GM21528 (cell line): ENCODE measurements around the gene CSNK1A1.

Experiments
- ATAC-seq: cut with Tn5 transposase; IDR thresholded peaks from one replicate; pipeline ENCODE4 v1.9.1; 2021; ENCODE audit warnings: mild to moderate bottlenecking, moderate library complexity; ENCODE audit not compliant: unreplicated experiment, low FRiP score

Gene CSNK1A1

DNA sequence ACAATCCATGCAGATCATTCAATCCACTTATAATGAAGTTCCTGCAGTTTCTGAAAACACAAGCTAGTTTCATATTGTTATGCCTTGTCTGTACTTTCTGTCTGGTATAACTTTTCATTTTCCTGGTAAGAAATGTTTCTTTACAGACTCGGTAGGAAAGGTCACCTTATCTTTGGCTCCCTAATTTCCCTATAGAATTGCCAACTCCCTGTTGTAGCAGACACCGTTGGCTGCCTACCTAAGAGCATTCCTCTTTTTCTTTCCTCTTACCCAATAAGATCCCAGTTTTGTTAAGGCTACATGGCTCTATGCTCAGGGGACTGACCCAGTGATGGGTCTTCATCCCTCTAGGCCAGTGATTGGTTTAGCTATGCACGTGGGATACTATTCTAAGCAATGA, 23.9 kb upstream of the CSNK1A1 start:
- no peak for ATAC-seq

DNA sequence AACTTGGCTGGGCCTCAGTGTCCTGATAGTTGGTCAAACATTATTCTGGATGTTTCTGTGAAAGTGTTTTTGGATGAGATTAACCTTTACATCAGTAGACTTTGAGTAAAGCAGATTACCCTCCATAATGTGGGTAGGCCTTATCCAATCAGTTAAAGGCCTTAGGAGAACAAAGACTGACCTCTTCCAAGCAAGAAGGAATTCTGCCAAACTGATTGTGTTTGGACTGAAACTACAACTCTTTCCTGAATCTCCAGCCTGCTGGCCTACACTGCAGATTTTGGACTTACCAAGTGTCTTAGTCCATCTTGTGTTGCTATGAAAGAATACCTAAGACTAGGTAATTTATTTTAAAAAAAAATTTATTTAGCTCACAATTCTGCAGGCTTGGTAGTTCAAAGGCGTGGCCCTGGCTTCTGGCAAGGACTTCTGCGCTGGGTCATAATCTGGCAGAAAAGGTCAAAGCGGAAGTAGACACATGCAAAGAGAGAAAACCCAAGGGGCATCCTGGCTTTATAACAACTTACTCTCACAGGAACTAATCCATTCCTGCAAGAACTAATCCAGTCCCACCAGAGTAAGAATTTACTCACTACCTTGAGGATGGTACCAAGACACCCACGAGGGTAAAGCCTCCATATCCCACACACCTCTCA, 21.5 kb upstream of the CSNK1A1 start:
- ATAC-seq: no peak

DNA sequence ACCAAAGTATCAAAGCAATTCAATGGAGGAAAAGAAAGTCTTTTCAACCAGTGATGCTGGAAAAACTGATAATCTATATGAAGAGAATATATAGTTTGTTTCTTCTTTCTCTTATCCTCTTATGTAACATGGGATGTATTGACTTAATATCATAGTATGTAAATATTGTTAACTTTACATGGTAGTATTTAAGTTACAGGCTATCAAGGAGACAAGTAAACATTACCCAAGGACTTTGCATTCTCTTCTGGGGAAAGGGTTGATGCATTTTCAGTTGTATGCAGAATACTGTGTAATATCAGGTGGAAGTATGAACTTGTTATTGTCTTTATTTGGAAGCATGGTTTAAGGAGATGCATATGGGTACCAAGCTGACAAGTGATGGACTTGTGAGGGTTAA, 20.9 kb upstream of the CSNK1A1 start:
- no peak for ATAC-seq

DNA sequence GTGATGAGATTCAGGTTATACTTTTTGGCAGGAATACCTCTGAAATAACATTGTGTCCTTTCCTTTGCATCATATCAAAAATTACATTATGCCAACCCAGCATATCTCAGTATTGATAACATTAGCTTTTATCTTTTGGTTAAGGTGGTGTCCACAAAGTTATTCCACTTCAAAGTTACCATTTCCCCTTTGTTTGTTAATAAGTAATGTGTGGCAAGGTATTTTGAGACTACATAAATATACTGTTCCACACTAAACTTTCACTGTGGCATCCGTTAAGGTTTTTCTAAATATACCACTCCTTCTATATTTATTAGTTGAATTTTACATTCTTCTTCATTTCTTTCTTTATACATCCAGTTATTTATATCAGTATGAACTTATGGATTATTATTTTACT, 16.0 kb upstream of the CSNK1A1 start:
- ATAC-seq: no peak

- ATAC-seq: peak; percentile 75
Observed at GRCh38 chr5:149564542-149565140, 13.4 kb upstream of the CSNK1A1 start.

GRCh38 chr5:149563466-149563865, 12.2 kb upstream of the CSNK1A1 start:
- no peak for ATAC-seq

DNA sequence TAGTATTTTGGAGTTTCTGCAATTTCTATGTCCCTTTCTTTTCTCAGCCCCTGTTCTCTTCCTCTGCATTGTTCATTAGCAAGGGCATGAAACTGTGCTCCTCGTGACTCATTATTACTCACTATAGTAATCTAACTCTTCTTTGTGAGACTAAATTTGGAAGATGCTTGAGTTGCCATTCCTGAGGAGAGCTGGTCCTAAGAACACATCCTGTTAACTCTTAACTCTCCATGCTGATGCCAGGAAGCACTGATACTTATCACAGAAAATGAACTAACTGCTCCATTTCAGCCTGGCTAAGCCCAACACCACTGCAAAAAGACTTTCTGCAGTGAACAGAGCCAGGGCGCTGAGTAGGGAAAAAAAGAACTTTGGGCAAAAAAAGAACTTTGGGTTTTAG, 10.6 kb upstream of the CSNK1A1 start:
- no peak for ATAC-seq

- no peak for ATAC-seq
Observed at GRCh38 chr5:149559706-149560105, 8.5 kb upstream of the CSNK1A1 start.

DNA sequence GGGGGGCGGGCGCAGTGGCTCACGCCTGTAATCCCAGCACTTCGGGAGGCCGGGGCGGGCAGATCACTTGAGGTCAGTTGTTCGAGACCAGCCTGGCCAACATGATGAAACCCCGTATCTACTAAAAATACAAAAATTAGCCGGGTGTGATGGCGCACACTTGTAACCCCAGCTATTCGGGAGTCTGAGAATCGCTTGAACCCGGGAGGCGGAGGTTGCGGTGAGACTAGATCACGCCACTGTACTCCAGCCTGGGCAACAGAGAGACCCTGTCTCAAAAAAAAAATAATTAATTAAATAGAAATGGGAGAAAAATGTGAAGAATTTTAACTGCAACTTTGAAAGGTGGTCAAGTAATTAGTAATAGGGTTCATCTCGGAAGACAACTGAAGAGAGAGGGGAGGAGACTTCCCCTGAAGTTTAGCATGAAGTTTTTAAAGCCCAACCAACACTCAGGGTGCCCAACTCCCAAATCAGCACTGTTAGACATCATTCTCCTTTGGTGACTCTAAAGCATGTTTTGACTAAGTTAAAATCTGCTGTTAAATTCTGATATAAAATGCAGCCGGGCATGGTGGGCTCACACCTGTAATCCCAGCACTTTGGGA, 1.4 kb upstream of the CSNK1A1 start:
- no peak for ATAC-seq

- ATAC-seq: no peak
Observed at GRCh38 chr5:149552038-149552494, 827 bp upstream of the CSNK1A1 start.

DNA sequence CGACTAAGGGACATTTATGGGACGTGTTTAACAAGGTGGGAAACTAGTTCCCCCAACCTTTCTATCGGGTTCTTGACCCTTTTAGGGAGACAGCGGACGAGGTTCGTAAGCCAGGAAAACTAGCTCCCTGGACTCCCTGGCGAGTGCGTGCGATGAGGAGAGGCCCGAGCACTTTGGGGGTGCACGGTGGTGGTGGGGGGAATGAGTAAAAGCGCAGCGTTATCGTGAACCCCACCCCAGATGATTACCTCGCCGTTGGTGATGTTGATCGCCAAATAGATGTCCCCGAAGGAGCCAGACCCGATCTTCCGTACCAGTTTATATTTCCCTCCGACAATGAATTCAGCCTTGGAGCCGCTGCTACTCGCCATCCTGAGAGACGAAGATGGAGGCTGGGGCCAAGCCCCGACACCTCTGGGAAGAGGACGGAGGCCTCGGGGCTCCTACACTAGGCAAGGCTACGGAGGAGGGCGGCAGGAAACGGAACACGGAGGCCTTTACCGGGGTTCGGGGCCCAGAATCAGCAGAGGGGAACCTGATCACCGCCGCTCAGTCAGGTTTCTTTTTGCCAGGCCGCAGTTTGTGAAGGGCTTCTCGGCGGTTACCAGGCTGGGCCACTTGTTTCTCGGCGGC, 529 bp downstream of the CSNK1A1 start:
- peak; percentile 10 for ATAC-seq

- no peak for ATAC-seq
Observed at GRCh38 chr5:149550268-149550583, 1.0 kb downstream of the CSNK1A1 start.

DNA sequence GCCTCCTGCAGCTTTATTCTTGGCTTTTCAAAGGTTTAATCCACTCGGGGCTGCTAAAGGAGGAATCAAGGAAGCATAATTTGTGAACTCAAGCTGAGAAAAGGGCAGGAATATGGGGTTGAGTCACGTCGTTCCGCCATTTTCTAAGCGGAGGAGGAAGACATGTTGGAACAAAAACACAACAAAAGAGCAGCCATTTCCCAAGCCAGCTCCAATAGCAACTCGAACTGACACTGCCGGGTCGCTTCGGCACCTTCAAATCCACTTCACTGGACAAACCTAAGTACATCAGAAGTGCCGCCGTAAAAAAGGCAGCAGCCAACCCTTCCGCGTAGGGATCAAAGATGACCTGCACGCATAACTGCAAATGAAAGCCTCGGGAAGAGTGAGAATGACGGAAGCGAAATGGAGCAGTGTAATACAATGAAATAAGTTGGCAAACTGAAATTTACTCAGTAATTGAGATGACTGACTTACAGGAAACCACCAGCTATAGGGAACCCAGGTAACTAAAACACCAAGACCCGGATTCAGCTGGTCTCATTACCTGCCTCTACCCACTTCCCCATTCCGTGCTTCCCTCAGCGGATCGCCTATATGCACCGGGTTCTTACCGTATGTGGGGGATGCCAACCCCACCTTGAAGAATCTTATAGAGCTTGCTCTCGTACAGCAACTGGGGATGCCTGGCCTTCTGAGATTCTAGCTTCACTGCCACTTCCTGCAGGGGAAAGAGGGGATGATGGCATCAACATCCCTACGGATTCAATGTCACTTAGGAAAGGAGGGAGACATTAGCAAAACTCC, 1.6 kb downstream of the CSNK1A1 start:
- peak; percentile 39 for ATAC-seq

GRCh38 chr5:149546974-149547373, 4.3 kb downstream of the CSNK1A1 start:
- ATAC-seq: no peak

- ATAC-seq: no peak
Observed at GRCh38 chr5:149545327-149545726, 5.9 kb downstream of the CSNK1A1 start.

DNA sequence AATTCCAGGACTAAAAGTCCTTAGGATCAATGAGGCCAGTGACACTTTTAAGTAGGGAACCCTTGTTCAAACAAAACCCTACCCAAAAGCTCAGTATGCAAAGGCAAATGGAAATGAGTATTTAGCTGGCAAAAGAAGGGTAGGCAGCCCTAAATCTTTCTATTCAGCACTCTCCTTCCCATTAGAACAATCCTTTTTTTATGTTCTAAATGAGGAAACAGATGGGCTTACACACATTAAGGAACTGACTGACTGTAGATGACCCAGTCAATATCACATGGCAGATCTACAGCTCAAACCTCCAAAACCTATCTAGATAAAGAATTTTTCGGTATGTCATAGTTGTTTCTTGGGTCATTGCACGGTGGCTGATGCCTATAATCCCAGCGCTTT, 7.2 kb downstream of the CSNK1A1 start:
- ATAC-seq: no peak

DNA sequence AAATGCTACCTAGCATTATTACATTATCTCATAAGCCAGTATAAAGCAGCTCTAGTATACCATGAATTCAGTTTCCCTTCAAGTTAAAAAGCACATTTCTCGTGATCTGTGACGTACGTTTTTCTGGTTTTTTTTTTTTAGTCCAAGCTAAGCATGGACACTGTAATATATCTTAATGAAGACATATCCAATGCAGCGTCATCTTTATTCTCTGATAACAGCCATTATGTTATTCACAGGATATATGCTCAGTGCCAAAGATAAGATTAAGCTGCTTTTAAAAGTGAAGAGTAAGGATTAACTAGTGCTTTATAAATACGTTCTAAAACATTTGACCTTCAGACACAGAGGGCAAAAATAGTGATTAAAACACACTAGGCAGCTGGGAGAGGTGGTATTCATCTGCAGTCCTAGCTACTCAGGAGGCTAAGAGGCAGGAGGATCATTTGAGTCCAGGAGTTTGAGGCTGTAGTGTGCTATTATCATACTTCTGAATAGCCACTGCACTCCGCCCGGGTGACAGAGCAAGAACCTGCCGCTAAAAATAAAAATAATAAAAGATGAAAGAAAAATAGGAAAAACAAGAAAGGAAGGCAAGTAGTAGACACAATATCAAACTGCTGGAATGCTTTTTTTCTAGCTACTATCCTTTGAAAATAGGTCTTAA, 7.7 kb downstream of the CSNK1A1 start:
- ATAC-seq: no peak

DNA sequence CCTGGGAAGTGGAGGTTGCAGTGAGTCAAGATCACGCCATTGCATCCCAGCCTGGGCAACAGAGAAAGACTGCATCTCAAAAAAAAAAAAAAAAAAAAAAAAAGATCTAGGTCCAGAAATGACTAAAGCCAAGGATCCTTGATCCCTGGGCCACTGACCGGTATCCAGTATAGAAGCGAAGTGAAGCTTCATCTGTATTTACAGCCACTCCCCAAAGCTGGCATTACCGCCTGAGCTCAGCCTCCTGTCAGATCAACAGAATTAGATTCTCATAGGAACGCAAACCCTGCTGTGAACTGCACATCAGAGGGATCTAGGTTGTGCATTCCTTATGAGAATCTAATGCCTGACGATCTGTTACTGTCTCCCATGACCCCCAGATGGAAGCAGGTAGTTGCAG, 9.3 kb downstream of the CSNK1A1 start:
- no peak for ATAC-seq

DNA sequence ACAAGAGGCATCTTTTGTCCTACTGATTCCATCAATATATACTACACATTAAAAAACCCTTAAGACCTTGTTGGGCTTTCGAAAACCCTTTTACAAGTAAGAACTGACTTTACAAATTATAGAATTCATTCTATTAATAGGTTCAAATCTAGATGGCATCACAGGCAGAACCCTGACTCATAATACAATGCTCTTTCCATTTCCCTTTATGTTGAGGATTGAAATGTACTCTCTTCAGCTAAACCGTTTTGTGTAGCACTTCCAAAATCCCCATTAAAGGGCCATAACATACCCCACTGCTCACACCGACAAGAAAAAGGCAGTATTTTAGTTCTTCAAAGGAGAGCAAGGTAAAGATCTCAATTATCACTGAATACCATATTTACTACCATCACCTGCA, 11.2 kb downstream of the CSNK1A1 start:
- ATAC-seq: no peak

DNA sequence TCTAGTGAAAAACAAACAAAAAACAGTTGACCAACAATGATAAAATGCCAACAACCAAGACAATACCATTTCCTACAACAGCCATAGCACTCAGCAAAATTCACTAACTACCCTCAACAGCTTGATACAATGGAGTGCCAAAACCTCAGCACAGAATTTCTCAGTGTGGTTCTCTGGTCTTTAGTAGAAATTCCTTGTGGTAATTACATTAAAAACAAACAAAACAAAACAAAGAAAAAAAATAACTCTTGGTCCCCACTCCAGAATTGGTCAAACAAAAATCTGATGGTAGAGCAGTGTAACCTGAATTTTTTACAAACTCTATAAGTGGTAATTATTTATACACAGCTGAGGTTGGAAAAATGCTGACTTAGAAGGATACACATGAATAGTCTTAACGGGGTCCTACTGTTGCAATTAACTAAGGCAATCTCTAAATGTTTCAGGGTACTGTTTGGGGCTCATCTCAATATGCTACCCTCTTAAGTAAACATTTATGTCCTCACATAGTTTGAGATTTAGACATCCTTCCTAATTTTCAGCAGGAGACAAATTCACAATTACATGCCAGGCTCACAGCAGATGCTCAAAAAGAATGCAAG, 13.8 kb downstream of the CSNK1A1 start:
- ATAC-seq: no peak
